ENCODE results near the gene RBM20.

Gene RBM20

DNA sequence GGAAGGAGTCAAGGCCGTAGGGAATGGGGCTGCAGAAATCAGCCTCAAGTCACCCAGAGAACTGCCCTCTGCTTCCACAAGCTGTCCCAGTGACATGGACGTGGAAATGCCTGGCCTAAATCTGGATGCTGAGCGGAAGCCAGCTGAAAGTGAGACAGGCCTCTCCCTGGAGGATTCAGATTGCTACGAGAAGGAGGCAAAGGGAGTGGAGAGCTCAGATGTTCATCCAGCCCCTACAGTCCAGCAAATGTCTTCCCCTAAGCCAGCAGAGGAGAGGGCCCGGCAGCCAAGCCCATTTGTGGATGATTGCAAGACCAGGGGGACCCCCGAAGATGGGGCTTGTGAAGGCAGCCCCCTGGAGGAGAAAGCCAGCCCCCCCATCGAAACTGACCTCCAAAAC, 177.4 kb downstream of the RBM20 start:
- Histone ChIP-seq H4K5ac (ENCODE audit: low read length) (no peak overlapping the region), H3K56ac (ENCODE audit: low read length) (no peak overlapping the region), H3K36me3 (ENCODE audit: control insufficient read depth, insufficient read depth, low read length) (no peaks in the 10 kb centered on the region), H4K8ac (ENCODE audit: low read depth, low read length) (no peak overlapping the region), H3K4ac (ENCODE audit: low read depth, low read length) (no peak overlapping the region), H3K79me1 (ENCODE audit: low read length) (no peaks in the 10 kb centered on the region), H2BK15ac (replicated peaks; ENCODE audit: low read depth) (no peak overlapping the region), H3K4me1 (ENCODE audit: control insufficient read depth, low read depth, low read length) (peaks cover 6% of the 10 kb centered on the region), H3K4me3 (ENCODE audit: low read length) (no peak overlapping the region), H3K18ac (ENCODE audit: low read length) (no peak overlapping the region), H3K9ac (ENCODE audit: low read length) (no peak overlapping the region), H2AK5ac (ENCODE audit: low read length) (no peak overlapping the region), H3K27me3 (ENCODE audit: insufficient read depth, low read length, poor library complexity) (no peaks in the 10 kb centered on the region), H2BK120ac (ENCODE audit: low read depth, low read length) (no peak overlapping the region), H3K27ac (ENCODE audit: low read depth, low read length) (no peak overlapping the region), H3K4me2 (ENCODE audit: low read length) (no peak overlapping the region), H3K79me2 (ENCODE audit: control insufficient read depth, insufficient read depth, low read length) (no peaks in the 10 kb centered on the region), H3K23ac (ENCODE audit: low read length) (no peak overlapping the region), H2BK5ac (ENCODE audit: low read length) (no peak overlapping the region)
- no CpG with 5 or more reads among the region's 7 CpGs for WGBS (ENCODE audit: extremely low coverage, insufficient coverage, low lambda C conversion rate)
- DNase-seq = no peak

DNA sequence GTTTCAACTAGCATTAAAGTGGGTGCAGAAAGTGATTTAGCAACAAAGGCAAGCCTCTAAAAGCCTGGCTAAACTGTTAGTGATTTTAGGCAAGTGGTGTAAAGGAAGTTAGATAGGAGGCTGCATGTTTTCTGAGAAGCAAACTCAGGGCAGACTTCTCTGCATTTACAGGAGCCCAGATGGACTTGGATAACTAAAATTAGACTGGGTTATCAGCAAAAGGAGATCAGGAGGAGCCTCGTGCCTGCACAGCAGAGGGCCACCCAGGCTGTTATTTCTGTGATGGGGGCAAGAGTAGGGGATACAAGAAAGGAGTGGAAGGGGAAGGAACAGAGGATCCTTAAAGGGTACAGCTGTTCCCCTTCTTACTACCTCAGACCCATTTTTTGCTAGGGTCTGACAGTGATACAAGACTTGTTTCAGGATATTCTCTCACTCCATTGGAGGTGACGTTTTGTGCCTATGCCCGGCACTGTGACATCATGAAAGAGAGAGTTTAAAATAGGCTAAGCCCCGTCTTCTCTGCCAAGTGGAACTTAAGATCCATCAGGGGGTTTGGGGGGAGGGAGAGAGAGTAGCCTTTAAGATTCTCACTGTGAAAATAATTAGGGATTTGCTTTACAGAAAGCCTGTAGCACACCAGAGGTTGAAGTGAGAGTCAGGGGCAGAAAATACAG, 178.0 kb downstream of the RBM20 start:
- H3K4me3 ChIP-seq (ENCODE audit: low read length) = no peak overlapping the region
- no peaks in the 10 kb centered on the region for H3K79me2 ChIP-seq (ENCODE audit: control insufficient read depth, insufficient read depth, low read length)

DNA sequence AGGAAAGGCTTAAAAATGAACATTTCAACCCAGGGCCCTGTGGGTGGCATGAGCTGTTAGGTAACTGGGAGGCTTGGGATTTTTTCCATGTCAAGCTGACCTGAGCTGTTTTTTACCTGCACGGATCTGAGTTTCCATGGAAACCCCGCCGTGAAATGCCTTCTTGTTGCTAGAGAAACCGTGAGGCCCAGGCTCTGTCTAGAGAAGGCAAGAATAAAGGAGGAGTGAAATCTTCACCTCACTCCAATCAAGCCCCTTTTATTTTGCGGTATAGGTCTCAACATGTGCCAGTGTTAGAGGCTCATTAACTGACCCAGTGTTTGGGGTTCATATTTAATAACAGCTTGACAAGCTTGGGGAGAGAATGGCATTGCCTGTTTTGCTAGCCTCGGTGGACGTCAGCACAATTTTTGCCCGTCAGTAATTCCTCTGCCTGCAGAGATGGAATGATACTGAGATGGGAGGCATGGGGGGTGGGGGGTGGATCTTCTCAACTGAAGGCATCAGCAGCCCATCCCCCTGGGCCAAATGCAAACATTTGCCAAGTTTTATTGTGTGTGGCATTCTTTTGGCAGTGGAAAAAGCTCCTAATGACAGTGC, 178.7 kb downstream of the RBM20 start:
- no peak overlapping the region for H3K4me3 ChIP-seq (ENCODE audit: low read length)
- no peak overlapping the region for H4K5ac ChIP-seq (ENCODE audit: low read length)
- H3K79me1 ChIP-seq (ENCODE audit: low read length) = no peaks in the 10 kb centered on the region
- DNase-seq = peak; percentile 95
- H2BK15ac ChIP-seq (replicated peaks; ENCODE audit: low read depth) = no peak overlapping the region
- H4K8ac ChIP-seq (ENCODE audit: low read depth, low read length) = no peak overlapping the region
- no CpG with 5 or more reads among the region's 8 CpGs for WGBS (ENCODE audit: extremely low coverage, insufficient coverage, low lambda C conversion rate)
- H2BK120ac ChIP-seq (ENCODE audit: low read depth, low read length) = no peak overlapping the region
- H3K4ac ChIP-seq (ENCODE audit: low read depth, low read length) = no peak overlapping the region
- H2AK5ac ChIP-seq (ENCODE audit: low read length) = no peak overlapping the region
- no peak overlapping the region for H3K9ac ChIP-seq (ENCODE audit: low read length)
- no peak overlapping the region for H3K56ac ChIP-seq (ENCODE audit: low read length)
- peaks cover 6% of the 10 kb centered on the region for H3K4me1 ChIP-seq (ENCODE audit: control insufficient read depth, low read depth, low read length)
- no peak overlapping the region for H2BK5ac ChIP-seq (ENCODE audit: low read length)
- H3K23ac ChIP-seq (ENCODE audit: low read length) = no peak overlapping the region
- H3K18ac ChIP-seq (ENCODE audit: low read length) = no peak overlapping the region
- no peak overlapping the region for H3K27ac ChIP-seq (ENCODE audit: low read depth, low read length)
- H3K4me2 ChIP-seq (ENCODE audit: low read length) = no peak overlapping the region
- H3K79me2 ChIP-seq (ENCODE audit: control insufficient read depth, insufficient read depth, low read length) = no peaks in the 10 kb centered on the region
- H3K36me3 ChIP-seq (ENCODE audit: control insufficient read depth, insufficient read depth, low read length) = no peaks in the 10 kb centered on the region
- no peaks in the 10 kb centered on the region for H3K27me3 ChIP-seq (ENCODE audit: insufficient read depth, low read length, poor library complexity)

More for the DNA sequence above, 178.0 kb downstream of the RBM20 start:
- Histone ChIP-seq H3K4me2 (ENCODE audit: low read length) (no peak overlapping the region), H3K23ac (ENCODE audit: low read length) (no peak overlapping the region), H3K79me1 (ENCODE audit: low read length) (no peaks in the 10 kb centered on the region), H2BK5ac (ENCODE audit: low read length) (no peak overlapping the region), H3K36me3 (ENCODE audit: control insufficient read depth, insufficient read depth, low read length) (no peaks in the 10 kb centered on the region), H3K4ac (ENCODE audit: low read depth, low read length) (no peak overlapping the region), H4K8ac (ENCODE audit: low read depth, low read length) (no peak overlapping the region), H3K18ac (ENCODE audit: low read length) (no peak overlapping the region), H3K4me1 (ENCODE audit: control insufficient read depth, low read depth, low read length) (peaks cover 6% of the 10 kb centered on the region), H2BK120ac (ENCODE audit: low read depth, low read length) (no peak overlapping the region), H3K9ac (ENCODE audit: low read length) (no peak overlapping the region), H2AK5ac (ENCODE audit: low read length) (no peak overlapping the region), H4K5ac (ENCODE audit: low read length) (no peak overlapping the region), H3K27ac (ENCODE audit: low read depth, low read length) (no peak overlapping the region), H2BK15ac (replicated peaks; ENCODE audit: low read depth) (no peak overlapping the region), H3K27me3 (ENCODE audit: insufficient read depth, low read length, poor library complexity) (no peaks in the 10 kb centered on the region), H3K56ac (ENCODE audit: low read length) (no peak overlapping the region)
- no CpG with 5 or more reads among the region's 4 CpGs for WGBS (ENCODE audit: extremely low coverage, insufficient coverage, low lambda C conversion rate)
- no peak for DNase-seq

DNA sequence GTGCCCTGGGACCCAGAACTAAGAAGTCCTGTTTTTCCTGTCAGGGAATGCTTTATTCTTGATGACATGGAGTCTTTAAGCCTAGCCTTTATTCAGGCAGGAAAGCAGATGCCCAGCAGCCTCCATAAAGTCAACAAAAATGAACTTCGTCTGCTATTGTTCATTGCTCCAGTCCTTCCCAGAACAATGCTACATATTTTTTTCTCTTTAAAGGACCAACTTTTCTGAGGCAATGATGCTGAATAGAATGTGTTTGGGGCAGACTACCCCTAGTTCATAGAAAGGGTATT, 180.0 kb downstream of the RBM20 start:
- Histone ChIP-seq H2BK15ac (replicated peaks; ENCODE audit: low read depth) (no peak overlapping the region), H4K5ac (ENCODE audit: low read length) (no peak overlapping the region), H3K9ac (ENCODE audit: low read length) (no peak overlapping the region), H2BK120ac (ENCODE audit: low read depth, low read length) (no peak overlapping the region), H3K18ac (ENCODE audit: low read length) (no peak overlapping the region), H3K79me2 (ENCODE audit: control insufficient read depth, insufficient read depth, low read length) (no peaks in the 10 kb centered on the region), H4K8ac (ENCODE audit: low read depth, low read length) (no peak overlapping the region), H2AK5ac (ENCODE audit: low read length) (no peak overlapping the region), H3K4ac (ENCODE audit: low read depth, low read length) (no peak overlapping the region), H3K27me3 (ENCODE audit: insufficient read depth, low read length, poor library complexity) (no peaks in the 10 kb centered on the region), H3K79me1 (ENCODE audit: low read length) (no peaks in the 10 kb centered on the region), H3K27ac (ENCODE audit: low read depth, low read length) (no peak overlapping the region), H3K4me3 (ENCODE audit: low read length) (no peak overlapping the region), H2BK5ac (ENCODE audit: low read length) (no peak overlapping the region), H3K56ac (ENCODE audit: low read length) (no peak overlapping the region), H3K4me1 (ENCODE audit: control insufficient read depth, low read depth, low read length) (peaks cover 6% of the 10 kb centered on the region), H3K4me2 (ENCODE audit: low read length) (no peak overlapping the region), H3K23ac (ENCODE audit: low read length) (no peak overlapping the region), H3K36me3 (ENCODE audit: control insufficient read depth, insufficient read depth, low read length) (no peaks in the 10 kb centered on the region)
- no peak for DNase-seq
- WGBS (ENCODE audit: extremely low coverage, insufficient coverage, low lambda C conversion rate) = no CpG with 5 or more reads among the region's 1 CpG

DNA sequence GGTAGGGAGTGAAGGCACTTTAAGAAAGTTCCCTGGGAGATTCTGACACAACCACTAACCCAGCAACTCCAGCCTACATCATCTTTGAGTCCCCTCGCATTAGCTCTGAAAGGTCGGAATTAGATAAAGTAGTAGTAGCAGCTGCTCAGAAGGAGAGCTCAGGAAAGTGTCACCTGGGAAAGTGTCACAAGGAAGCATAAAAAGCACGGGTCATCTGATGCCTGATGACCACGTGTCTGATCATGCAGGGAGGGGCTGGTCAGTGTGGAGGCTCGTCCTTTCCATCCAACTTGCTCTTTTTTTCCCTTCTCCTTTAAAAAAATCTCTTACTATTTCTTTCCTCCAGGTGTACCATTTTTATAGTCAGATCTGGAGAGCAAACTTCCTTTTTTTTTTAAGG, 180.5 kb downstream of the RBM20 start:
- Histone ChIP-seq H3K79me1 (ENCODE audit: low read length) (no peaks in the 10 kb centered on the region), H4K5ac (ENCODE audit: low read length) (no peak overlapping the region), H3K23ac (ENCODE audit: low read length) (no peak overlapping the region), H3K4me3 (ENCODE audit: low read length) (no peak overlapping the region), H3K4ac (ENCODE audit: low read depth, low read length) (no peak overlapping the region), H2AK5ac (ENCODE audit: low read length) (no peak overlapping the region), H2BK120ac (ENCODE audit: low read depth, low read length) (no peak overlapping the region), H3K4me2 (ENCODE audit: low read length) (no peak overlapping the region), H3K27me3 (ENCODE audit: insufficient read depth, low read length, poor library complexity) (no peaks in the 10 kb centered on the region), H3K56ac (ENCODE audit: low read length) (no peak overlapping the region), H3K36me3 (ENCODE audit: control insufficient read depth, insufficient read depth, low read length) (no peaks in the 10 kb centered on the region), H3K79me2 (ENCODE audit: control insufficient read depth, insufficient read depth, low read length) (no peaks in the 10 kb centered on the region), H3K4me1 (ENCODE audit: control insufficient read depth, low read depth, low read length) (peaks cover 6% of the 10 kb centered on the region), H2BK15ac (replicated peaks; ENCODE audit: low read depth) (no peak overlapping the region), H3K18ac (ENCODE audit: low read length) (no peak overlapping the region), H3K9ac (ENCODE audit: low read length) (no peak overlapping the region), H3K27ac (ENCODE audit: low read depth, low read length) (no peak overlapping the region), H2BK5ac (ENCODE audit: low read length) (no peak overlapping the region), H4K8ac (ENCODE audit: low read depth, low read length) (no peak overlapping the region)
- no CpG with 5 or more reads among the region's 5 CpGs for WGBS (ENCODE audit: extremely low coverage, insufficient coverage, low lambda C conversion rate)
- no peak for DNase-seq

- no peaks in the 10 kb centered on the region for H3K79me2 ChIP-seq (ENCODE audit: control insufficient read depth, insufficient read depth, low read length)
- no peak for DNase-seq
Observed at GRCh38 chr10:110825508-110825907, 181.4 kb downstream of the RBM20 start.

More at GRCh38 chr10:110825508-110825907, 181.4 kb downstream of the RBM20 start:
- H3K56ac ChIP-seq (ENCODE audit: low read length) = no peak overlapping the region
- no peak overlapping the region for H3K4ac ChIP-seq (ENCODE audit: low read depth, low read length)
- no peaks in the 10 kb centered on the region for H3K36me3 ChIP-seq (ENCODE audit: control insufficient read depth, insufficient read depth, low read length)
- no peak overlapping the region for H4K8ac ChIP-seq (ENCODE audit: low read depth, low read length)
- H3K4me2 ChIP-seq (ENCODE audit: low read length) = no peak overlapping the region
- no peak overlapping the region for H3K9ac ChIP-seq (ENCODE audit: low read length)
- no peaks in the 10 kb centered on the region for H3K27me3 ChIP-seq (ENCODE audit: insufficient read depth, low read length, poor library complexity)
- no peak overlapping the region for H2AK5ac ChIP-seq (ENCODE audit: low read length)
- H3K18ac ChIP-seq (ENCODE audit: low read length) = no peak overlapping the region
- no peak overlapping the region for H3K4me3 ChIP-seq (ENCODE audit: low read length)
- H3K79me1 ChIP-seq (ENCODE audit: low read length) = no peaks in the 10 kb centered on the region
- H3K4me1 ChIP-seq (ENCODE audit: control insufficient read depth, low read depth, low read length) = peaks cover 6% of the 10 kb centered on the region
- no peak overlapping the region for H3K27ac ChIP-seq (ENCODE audit: low read depth, low read length)
- H2BK15ac ChIP-seq (replicated peaks; ENCODE audit: low read depth) = no peak overlapping the region
- H3K23ac ChIP-seq (ENCODE audit: low read length) = no peak overlapping the region
- H2BK120ac ChIP-seq (ENCODE audit: low read depth, low read length) = no peak overlapping the region
- no CpG with 5 or more reads among the region's 1 CpG for WGBS (ENCODE audit: extremely low coverage, insufficient coverage, low lambda C conversion rate)
- no peak overlapping the region for H4K5ac ChIP-seq (ENCODE audit: low read length)
- H2BK5ac ChIP-seq (ENCODE audit: low read length) = no peak overlapping the region
